ENCODE measurements around the gene CEP290.
A peak's percentile ranks its signal among the peaks of the same experiment; 100 is the strongest.
"Not testable (repeated sequence)": the region's sequence is repeated elsewhere in the genome, so short reads cannot be mapped to it uniquely, and the experiment has no call there.

The CEP290 gene

DNA sequence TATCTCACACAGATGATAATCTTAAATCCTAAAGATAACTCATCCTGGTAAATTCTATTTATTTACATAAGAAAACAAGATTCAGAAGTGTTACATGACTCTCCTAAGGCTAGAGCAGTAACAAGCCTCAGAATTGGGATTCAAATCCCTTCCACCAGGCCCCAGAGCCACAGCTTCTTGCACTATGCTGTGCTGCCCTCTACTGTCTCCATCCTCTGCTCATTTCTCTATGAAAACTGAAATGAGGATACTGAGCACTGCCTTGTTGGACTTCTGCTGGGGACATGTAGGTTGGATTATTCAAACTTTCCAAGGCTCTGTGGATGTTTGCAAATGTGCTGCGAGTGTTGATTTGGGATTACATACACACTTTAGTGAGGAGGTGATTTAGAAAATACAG, 89.2 kb downstream of the CEP290 start:
- Mint-ChIP-seq H3K27me3 (ENCODE audit: low read depth) (no peaks in the 10 kb centered on the region), H3K36me3 (ENCODE audit: low read depth) (peaks cover 19% of the 10 kb centered on the region), H3K9me3 (no peaks in the 10 kb centered on the region), H3K4me3 (no peak overlapping the region), H3K27ac (no peak overlapping the region), H3K4me1 (ENCODE audit: low read depth) (no peaks in the 10 kb centered on the region)

DNA sequence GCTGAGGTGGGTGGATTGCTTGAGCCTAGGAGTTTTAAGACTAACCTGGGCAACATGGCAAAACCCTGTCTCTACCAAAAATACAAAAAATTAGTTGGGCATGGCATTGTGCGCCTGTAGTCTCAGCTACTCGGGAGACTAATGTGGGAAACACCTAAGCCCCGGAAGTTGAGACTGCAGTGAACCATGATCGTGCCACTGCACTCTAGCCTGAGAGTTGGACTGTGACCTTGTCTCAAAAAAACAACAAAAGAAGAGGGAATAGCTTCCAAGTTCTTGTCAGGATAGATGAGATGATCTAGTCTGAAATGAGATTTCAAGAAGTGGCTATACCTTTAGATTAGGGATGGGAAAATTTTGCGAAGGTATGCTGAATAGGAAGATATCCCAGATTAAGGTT, 97.9 kb downstream of the CEP290 start:
- H3K27me3 Mint-ChIP-seq (ENCODE audit: low read depth) = no peaks in the 10 kb centered on the region
- no peak overlapping the region for H3K4me3 Mint-ChIP-seq
- peaks cover 12% of the 10 kb centered on the region for H3K4me1 Mint-ChIP-seq (ENCODE audit: low read depth)
- peaks cover 46% of the 10 kb centered on the region for H3K36me3 Mint-ChIP-seq (ENCODE audit: low read depth)
- H3K27ac Mint-ChIP-seq = no peak overlapping the region
- H3K9me3 Mint-ChIP-seq = no peaks in the 10 kb centered on the region

DNA sequence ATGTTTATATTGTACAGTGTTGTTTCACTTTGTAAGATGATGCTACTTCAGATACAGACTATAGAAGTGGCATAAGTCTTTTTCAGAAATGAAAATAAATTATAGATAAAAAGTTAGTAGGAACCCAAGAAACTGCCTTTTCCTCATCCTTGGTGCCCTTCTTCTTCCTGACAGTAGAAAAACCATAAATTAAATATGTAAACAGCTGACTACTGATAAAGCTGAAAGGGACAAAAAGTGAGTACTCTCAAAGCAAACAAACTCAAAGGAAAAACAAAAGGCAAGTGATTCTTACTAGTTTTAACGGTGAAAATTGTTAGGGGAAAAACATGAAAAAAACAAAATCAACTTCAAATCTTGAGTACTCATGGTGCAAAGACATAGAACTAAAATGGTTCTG, 104.1 kb downstream of the CEP290 start:
- no peak overlapping the region for H3K27ac Mint-ChIP-seq
- no peaks in the 10 kb centered on the region for H3K27me3 Mint-ChIP-seq (ENCODE audit: low read depth)
- H3K4me3 Mint-ChIP-seq = no peak overlapping the region
- peaks cover 8% of the 10 kb centered on the region for H3K36me3 Mint-ChIP-seq (ENCODE audit: low read depth)
- H3K9me3 Mint-ChIP-seq = no peaks in the 10 kb centered on the region
- H3K4me1 Mint-ChIP-seq (ENCODE audit: low read depth) = peaks cover 51% of the 10 kb centered on the region

DNA sequence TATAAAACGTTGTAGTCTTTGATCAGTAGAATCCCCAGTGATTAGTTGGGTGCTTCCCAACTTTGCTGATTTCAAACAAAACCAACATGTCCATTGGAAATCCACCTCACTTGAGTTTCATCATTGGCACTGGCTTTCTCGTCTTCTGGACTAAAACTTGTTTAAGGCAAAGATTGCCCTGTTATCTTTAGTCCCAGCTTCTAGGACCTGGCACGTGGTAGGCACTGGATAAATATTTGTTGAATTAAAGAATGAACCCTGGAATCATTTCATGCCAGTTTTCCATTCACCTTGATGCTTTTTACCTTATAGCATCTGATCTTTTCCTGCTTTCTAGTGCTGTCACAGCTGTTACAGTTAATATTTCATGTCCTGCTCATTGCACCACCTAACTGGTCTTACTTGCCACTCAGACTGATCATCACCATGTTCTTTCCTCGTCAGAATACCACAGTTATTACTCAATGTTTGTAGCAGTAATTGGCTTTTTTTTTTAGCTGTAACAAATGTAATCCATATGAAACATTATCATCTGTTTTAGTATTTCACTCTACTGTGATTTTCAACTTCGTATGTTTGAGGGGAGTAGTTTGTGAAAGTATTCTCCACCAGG, 105.4 kb downstream of the CEP290 start:
- peak overlapping the region; percentile 96 for H3K27ac Mint-ChIP-seq
- no peaks in the 10 kb centered on the region for H3K9me3 Mint-ChIP-seq
- peaks cover 47% of the 10 kb centered on the region for H3K4me1 Mint-ChIP-seq (ENCODE audit: low read depth)
- peaks cover 8% of the 10 kb centered on the region for H3K36me3 Mint-ChIP-seq (ENCODE audit: low read depth)
- peak overlapping the region; percentile 98 for H3K4me3 Mint-ChIP-seq
- H3K27me3 Mint-ChIP-seq (ENCODE audit: low read depth) = no peaks in the 10 kb centered on the region

DNA sequence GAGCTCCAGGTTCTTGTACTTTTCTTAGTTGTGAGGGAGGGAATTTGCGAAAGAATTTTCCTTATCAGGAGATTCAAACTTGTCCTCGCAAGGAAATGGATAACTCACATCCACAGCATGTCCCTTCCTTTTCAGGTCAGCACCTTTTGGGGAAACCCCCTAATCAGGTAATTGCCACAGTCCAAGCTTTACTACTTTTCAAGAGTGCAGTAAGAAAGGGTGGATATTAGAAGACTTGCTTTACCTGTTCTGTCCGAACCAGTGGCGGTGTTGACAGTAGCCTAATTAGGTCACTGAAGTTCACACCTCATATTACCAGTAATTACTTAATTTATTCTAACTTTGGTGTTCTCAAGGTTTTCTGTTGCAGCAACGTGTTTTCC, 106.0 kb downstream of the CEP290 start:
- no peaks in the 10 kb centered on the region for H3K9me3 Mint-ChIP-seq
- H3K27ac Mint-ChIP-seq = peak overlapping the region; percentile 96

DNA sequence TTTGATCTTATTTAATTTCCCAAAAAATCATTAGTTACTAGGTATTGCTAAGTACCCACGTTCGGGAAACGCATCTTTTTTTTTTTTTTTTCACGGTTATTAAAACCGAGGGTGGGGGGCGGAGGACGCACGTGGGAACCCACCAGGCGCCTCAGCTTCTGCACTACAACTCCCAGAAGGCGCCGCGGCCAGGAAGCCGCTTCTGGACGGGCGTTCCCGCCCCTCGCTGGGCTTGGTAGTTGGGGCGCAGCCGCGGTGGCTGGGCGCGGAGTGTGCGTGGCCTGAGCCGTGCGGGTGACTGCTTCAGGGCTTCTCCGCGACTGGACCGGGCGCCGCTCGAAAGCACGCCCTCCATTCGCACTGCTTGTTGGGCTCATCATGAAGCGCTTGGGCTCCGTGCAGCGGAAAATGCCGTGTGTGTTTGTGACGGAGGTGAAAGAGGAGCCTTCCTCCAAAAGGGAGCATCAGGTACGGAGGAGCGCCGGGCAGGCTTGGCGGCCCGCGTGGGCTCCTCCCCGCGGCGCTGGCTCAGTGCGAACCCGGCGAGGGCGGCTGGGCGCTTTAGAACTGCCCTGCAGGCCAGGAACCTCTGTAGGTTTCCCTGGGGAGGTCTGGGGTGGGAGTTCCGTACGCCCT, 106.5 kb downstream of the CEP290 start:
- Mint-ChIP-seq H3K4me1 (ENCODE audit: low read depth) (peaks cover 45% of the 10 kb centered on the region), H3K27ac (peak overlapping the region; percentile 96), H3K36me3 (ENCODE audit: low read depth) (peaks cover 3% of the 10 kb centered on the region), H3K9me3 (no peaks in the 10 kb centered on the region), H3K4me3 (peak overlapping the region; percentile 98), H3K27me3 (ENCODE audit: low read depth) (no peaks in the 10 kb centered on the region)

More for the DNA sequence above, 106.0 kb downstream of the CEP290 start:
- Mint-ChIP-seq H3K36me3 (ENCODE audit: low read depth) (peaks cover 4% of the 10 kb centered on the region), H3K4me1 (ENCODE audit: low read depth) (peaks cover 46% of the 10 kb centered on the region), H3K4me3 (peak overlapping the region; percentile 98), H3K27me3 (ENCODE audit: low read depth) (no peaks in the 10 kb centered on the region)

DNA sequence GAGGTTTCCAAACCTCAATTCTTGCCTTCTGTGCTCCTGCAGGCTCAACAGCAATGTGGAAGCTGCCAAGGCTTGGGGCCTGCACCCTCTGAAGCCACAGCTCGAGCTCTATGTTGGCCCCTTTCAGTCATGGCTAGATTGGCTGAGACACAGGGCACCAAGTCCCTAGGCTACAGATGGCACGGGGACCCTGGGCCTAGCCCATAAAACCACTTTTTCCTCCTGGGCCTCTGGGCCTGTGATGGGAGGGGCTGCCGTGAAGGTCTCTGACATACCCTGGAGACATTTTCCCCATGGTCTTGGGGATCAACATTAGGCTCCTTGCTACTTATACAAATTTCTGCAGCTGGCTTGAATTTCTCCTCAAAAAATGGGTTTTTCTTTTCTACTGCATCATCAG, 110.7 kb downstream of the CEP290 start:
- H3K9me3 Mint-ChIP-seq; H3K36me3 Mint-ChIP-seq (ENCODE audit: low read depth); H3K27ac Mint-ChIP-seq; H3K27me3 Mint-ChIP-seq (ENCODE audit: low read depth); H3K4me3 Mint-ChIP-seq: not testable (repeated sequence)
- peaks cover 16% of the 10 kb centered on the region for H3K4me1 Mint-ChIP-seq (ENCODE audit: low read depth)

DNA sequence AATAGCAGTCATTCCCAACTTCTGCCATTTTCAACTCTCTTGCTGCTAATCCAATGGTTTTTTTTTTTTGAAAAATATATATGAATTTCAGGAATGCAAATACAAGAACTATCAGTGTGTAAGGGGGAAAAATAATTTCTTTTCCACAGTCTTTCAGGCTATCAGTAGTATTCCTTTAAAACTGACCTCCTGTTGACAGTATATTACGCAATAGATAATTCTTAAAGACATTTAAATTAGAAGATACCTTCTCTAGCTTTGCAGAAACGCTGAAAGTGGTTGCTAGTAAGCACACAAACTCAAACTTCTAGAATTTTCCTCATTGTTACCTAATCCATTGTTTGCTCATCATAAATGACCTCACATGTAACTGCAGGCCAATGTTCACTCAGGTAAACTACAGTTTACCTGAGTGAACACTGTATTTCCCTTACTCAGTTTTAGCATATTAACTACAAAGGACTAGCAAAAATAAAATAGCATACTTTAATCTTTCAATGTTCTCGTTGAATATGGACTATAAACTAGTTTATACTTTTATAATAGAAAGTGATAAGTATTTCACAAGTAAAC, 112.7 kb downstream of the CEP290 start, which contains the start of gene C12orf50:
TSS of gene C12orf50 (minus strand) at position 309 of the 573 bp plus-strand sequence. CDS start 2,439 bp downstream, outside the sequence.
- Mint-ChIP-seq H3K36me3 (ENCODE audit: low read depth) (no peaks in the 10 kb centered on the region), H3K4me1 (ENCODE audit: low read depth) (peaks cover 7% of the 10 kb centered on the region), H3K27ac (no peak within 1 kb of the TSS), H3K9me3 (no peaks in the 10 kb centered on the region), H3K4me3 (no peak within 1 kb of the TSS), H3K27me3 (ENCODE audit: low read depth) (peaks cover 10% of the 10 kb centered on the region)

DNA sequence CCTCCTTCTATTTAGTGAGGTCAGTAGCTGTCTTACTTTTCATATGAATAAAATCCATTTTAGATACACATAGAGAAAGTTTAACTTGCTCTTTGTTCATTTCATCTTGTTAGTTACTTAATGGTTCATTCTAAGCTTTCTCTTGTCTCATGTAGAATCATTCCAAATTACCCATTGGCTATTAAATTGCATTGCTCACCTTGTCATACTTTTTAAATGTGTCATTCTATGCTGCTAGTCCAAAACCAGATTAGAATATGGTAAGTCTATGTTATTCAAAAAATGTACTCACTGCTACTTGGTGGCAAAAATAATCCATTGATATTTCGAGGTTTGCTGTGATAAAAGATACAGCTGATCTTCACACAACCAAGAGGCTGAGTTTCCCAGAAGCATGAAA, 115.7 kb downstream of the CEP290 start:
- H3K9me3 Mint-ChIP-seq = peaks cover 3% of the 10 kb centered on the region
- no peak overlapping the region for H3K27ac Mint-ChIP-seq
- H3K36me3 Mint-ChIP-seq (ENCODE audit: low read depth) = no peaks in the 10 kb centered on the region
- H3K27me3 Mint-ChIP-seq (ENCODE audit: low read depth) = peaks cover 17% of the 10 kb centered on the region
- H3K4me3 Mint-ChIP-seq = no peak overlapping the region
- H3K4me1 Mint-ChIP-seq (ENCODE audit: low read depth) = no peaks in the 10 kb centered on the region

DNA sequence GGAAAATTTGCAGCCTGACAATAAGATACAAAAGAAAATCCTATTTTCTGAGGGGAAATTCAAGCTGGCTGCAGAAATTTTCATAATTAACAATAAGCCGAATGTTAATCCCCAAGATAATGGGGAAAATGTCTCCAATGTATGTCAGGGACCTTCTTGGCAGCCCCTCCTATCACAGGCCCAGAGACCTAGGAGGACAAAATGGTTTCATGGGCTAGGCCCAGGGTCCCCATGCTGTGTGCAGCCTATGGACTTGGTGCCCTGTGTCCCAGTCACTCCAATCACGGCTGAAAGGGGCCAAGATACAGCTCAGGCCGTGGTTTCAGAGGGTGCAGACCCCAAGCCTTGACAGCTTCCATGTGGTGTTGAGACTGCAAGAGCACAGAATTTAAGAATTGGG, 123.9 kb downstream of the CEP290 start:
- no peak overlapping the region for H3K27ac Mint-ChIP-seq
- peaks cover 7% of the 10 kb centered on the region for H3K27me3 Mint-ChIP-seq (ENCODE audit: low read depth)
- no peaks in the 10 kb centered on the region for H3K36me3 Mint-ChIP-seq (ENCODE audit: low read depth)
- peaks cover 15% of the 10 kb centered on the region for H3K9me3 Mint-ChIP-seq
- no peak overlapping the region for H3K4me3 Mint-ChIP-seq
- no peaks in the 10 kb centered on the region for H3K4me1 Mint-ChIP-seq (ENCODE audit: low read depth)

DNA sequence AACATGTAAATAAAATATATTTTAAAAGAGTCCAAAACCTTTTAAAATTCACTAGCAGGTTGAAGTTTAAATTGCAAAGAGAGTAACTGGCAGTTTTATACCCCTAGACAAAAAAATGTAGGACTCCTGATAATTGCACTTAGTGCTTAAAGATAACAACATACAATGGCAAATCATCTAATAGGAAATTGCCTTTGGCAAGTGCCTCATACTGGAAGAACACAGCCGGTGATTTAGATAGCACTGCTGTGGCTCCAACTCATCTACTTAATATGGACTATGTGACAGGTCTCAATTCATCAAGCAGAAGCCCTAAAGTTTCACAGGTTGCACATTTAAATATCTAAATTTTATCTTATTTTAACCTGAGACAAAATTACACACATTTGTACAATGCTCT, 126.1 kb downstream of the CEP290 start:
- no peaks in the 10 kb centered on the region for H3K4me1 Mint-ChIP-seq (ENCODE audit: low read depth)
- H3K9me3 Mint-ChIP-seq = peaks cover 9% of the 10 kb centered on the region
- H3K4me3 Mint-ChIP-seq = no peak overlapping the region
- H3K27me3 Mint-ChIP-seq (ENCODE audit: low read depth) = no peaks in the 10 kb centered on the region
- no peaks in the 10 kb centered on the region for H3K36me3 Mint-ChIP-seq (ENCODE audit: low read depth)
- no peak overlapping the region for H3K27ac Mint-ChIP-seq

DNA sequence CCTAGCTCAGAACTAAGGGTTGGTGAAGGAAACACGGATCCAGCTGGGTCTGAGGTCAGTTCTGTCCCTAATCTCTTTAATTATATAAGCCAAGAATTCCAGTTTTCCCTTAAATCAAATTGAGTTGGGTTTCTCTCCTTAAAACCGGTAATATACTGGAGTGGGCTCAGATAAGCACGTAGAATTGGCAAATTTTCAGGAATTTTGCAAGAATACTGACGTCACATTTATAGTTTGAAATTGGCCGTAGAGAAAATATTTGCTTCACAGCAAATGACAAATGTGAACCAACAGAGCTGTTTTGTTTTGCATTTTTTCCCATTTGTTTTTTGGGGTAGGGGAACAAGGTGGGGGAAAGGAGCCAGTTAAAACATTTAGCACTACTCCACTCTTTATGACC, 130.1 kb downstream of the CEP290 start:
- Mint-ChIP-seq H3K4me3 (no peak overlapping the region), H3K27ac (no peak overlapping the region), H3K4me1 (ENCODE audit: low read depth) (no peaks in the 10 kb centered on the region), H3K9me3 (no peaks in the 10 kb centered on the region), H3K27me3 (ENCODE audit: low read depth) (no peaks in the 10 kb centered on the region), H3K36me3 (ENCODE audit: low read depth) (no peaks in the 10 kb centered on the region)

DNA sequence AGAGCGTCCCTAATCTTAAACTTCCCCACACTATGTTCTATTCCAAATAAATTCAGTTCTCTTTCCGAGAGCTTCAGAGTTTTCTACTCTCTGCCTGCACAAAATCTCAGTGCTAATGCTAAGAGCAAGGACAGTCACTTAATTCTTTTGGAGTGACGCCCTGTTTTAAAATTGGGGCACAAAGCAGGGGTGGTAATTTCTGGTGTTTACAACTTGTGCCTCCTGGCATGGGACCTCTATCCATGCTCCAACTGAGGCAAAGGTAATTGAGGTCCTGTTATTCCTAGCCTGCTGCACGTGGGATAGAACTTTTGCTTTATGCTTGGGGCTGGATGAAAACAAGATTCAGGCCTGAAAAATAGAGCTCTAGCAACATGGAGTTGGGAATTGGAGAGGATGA, 135.5 kb downstream of the CEP290 start:
- Mint-ChIP-seq H3K4me1 (ENCODE audit: low read depth) (no peaks in the 10 kb centered on the region), H3K27me3 (ENCODE audit: low read depth) (no peaks in the 10 kb centered on the region), H3K4me3 (no peak overlapping the region), H3K36me3 (ENCODE audit: low read depth) (no peaks in the 10 kb centered on the region), H3K27ac (no peak overlapping the region), H3K9me3 (no peaks in the 10 kb centered on the region)

DNA sequence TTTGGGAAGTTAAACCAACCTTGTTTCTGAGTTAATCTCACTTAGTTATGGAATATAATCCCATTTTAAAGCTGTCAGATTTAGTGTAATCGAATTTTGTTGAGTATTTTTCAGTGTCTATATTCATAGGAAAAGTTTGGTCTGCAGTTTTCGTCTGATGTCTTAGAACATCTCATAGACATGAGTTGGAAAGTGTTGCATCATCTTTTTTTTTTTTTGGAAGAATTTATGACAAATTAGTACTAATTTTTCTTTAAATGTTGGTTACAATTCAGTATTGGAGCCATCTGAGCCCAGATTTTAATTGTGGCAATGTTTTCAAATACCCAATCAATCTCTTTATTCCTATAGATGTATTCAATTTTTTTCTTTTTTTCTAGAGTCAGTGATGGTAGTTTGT, 140.6 kb downstream of the CEP290 start:
- no peak overlapping the region for H3K4me3 Mint-ChIP-seq
- no peak overlapping the region for H3K27ac Mint-ChIP-seq
- H3K27me3 Mint-ChIP-seq (ENCODE audit: low read depth) = peaks cover 3% of the 10 kb centered on the region
- H3K36me3 Mint-ChIP-seq (ENCODE audit: low read depth) = no peaks in the 10 kb centered on the region
- no peaks in the 10 kb centered on the region for H3K4me1 Mint-ChIP-seq (ENCODE audit: low read depth)
- no peaks in the 10 kb centered on the region for H3K9me3 Mint-ChIP-seq
